ENCODE measurements around the gene DNALI1. TPM values are rescaled to one million over a fixed set of nuclear protein-coding genes. Genes with fewer than 3 reads are reported as not detected.

The DNALI1 gene
- total and polyA plus RNA-seq, 2 experiments from 2014 or later: 11.5 to 38.8 TPM

- Histone ChIP-seq H3K9me2 (replicated peaks; ENCODE audit: insufficient read depth) (no peaks in the 10 kb centered on the region), H2AFZ (peak within 1 kb of the TSS; percentile 43), H3K9me3 (ENCODE audit: low read depth) (no peaks in the 10 kb centered on the region), H3K79me2 (peaks cover 40% of the 10 kb centered on the region), H3K4me3 (peak within 1 kb of the TSS; percentile 43), H3K27ac (peak within 1 kb of the TSS; percentile 85), H3K36me3 (replicated peaks; ENCODE audit: insufficient read depth, low read depth) (no peaks in the 10 kb centered on the region), H4K20me1 (ENCODE audit: insufficient read depth, poor library complexity, severe bottlenecking) (peaks cover 6% of the 10 kb centered on the region), H3K4me2 (peak within 1 kb of the TSS; percentile 88), H3K27me3 (no peaks in the 10 kb centered on the region), H3K4me1 (ENCODE audit: insufficient read depth) (peaks cover 16% of the 10 kb centered on the region)
- no peak for TF ChIP-seq EZH2phosphoT487 (IDR thresholded peaks at IDR 0.05; ENCODE audit: low read depth, severe bottlenecking, unreplicated experiment)
- TF ChIP-seq CTCF (IDR thresholded peaks at IDR 0.05; ENCODE audit: poor library complexity): no peak
- no peak for TF ChIP-seq EZH2 (IDR thresholded peaks at IDR 0.05; ENCODE audit: borderline replicate concordance)
- 17% methylated on average over 42 of the region's 54 CpGs for WGBS (ENCODE audit: low lambda C conversion rate, missing lambda C conversion rate)
- peak; percentile 96 for DNase-seq (ENCODE audit: low spot score)
These were observed 2.6 kb upstream of the DNALI1 start, which contains the start of gene SNIP1 for GRCh38 chr1:37553927-37554808. Gene SNIP1 (minus strand): TSS chr1:37554293. CDS start chr1:37554229, 64 bp downstream.

- peaks cover 3% of the 10 kb centered on the region for H4K20me1 ChIP-seq (ENCODE audit: insufficient read depth, poor library complexity, severe bottlenecking)
- TF ChIP-seq EZH2phosphoT487 (IDR thresholded peaks at IDR 0.05; ENCODE audit: low read depth, severe bottlenecking, unreplicated experiment) (no peak), CTCF (IDR thresholded peaks at IDR 0.05; ENCODE audit: poor library complexity) (no peak), EZH2 (IDR thresholded peaks at IDR 0.05; ENCODE audit: borderline replicate concordance) (no peak)
- no peaks in the 10 kb centered on the region for H3K27me3 ChIP-seq
- peaks cover 21% of the 10 kb centered on the region for H3K79me2 ChIP-seq
- no peaks in the 10 kb centered on the region for H3K9me2 ChIP-seq (replicated peaks; ENCODE audit: insufficient read depth)
- H3K4me3 ChIP-seq: peak overlapping the region; percentile 72
- H3K9me3 ChIP-seq (ENCODE audit: low read depth): no peaks in the 10 kb centered on the region
- peak overlapping the region; percentile 88 for H3K4me2 ChIP-seq
- H3K36me3 ChIP-seq (replicated peaks; ENCODE audit: insufficient read depth, low read depth): no peaks in the 10 kb centered on the region
- H3K4me1 ChIP-seq (ENCODE audit: insufficient read depth): peaks cover 32% of the 10 kb centered on the region
- 96% methylated on average over 3 of the region's 3 CpGs for WGBS (ENCODE audit: low lambda C conversion rate, missing lambda C conversion rate)
- peak overlapping the region; percentile 67 for H3K27ac ChIP-seq
- no peak for DNase-seq (ENCODE audit: low spot score)
- H2AFZ ChIP-seq: peak overlapping the region; percentile 85
These were observed 662 bp downstream of the DNALI1 start for GRCh38 chr1:37557402-37557801.

- Histone ChIP-seq H3K4me3 (no peak overlapping the region), H3K27me3 (no peaks in the 10 kb centered on the region), H4K20me1 (ENCODE audit: insufficient read depth, poor library complexity, severe bottlenecking) (no peaks in the 10 kb centered on the region), H3K4me1 (ENCODE audit: insufficient read depth) (peaks cover 32% of the 10 kb centered on the region), H3K4me2 (no peak overlapping the region), H2AFZ (no peak overlapping the region), H3K79me2 (peaks cover 11% of the 10 kb centered on the region), H3K9me3 (ENCODE audit: low read depth) (no peaks in the 10 kb centered on the region), H3K9me2 (replicated peaks; ENCODE audit: insufficient read depth) (no peaks in the 10 kb centered on the region), H3K27ac (no peak overlapping the region), H3K36me3 (replicated peaks; ENCODE audit: insufficient read depth, low read depth) (no peaks in the 10 kb centered on the region)
- 100% methylated on average over 1 of the region's 1 CpG for WGBS (ENCODE audit: low lambda C conversion rate, missing lambda C conversion rate)
- TF ChIP-seq CTCF (IDR thresholded peaks at IDR 0.05; ENCODE audit: poor library complexity) (no peak), EZH2 (IDR thresholded peaks at IDR 0.05; ENCODE audit: borderline replicate concordance) (no peak), EZH2phosphoT487 (IDR thresholded peaks at IDR 0.05; ENCODE audit: low read depth, severe bottlenecking, unreplicated experiment) (no peak)
- DNase-seq (ENCODE audit: low spot score): no peak
These were observed 1.7 kb downstream of the DNALI1 start for GRCh38 chr1:37558411-37558810.

Data from hepatocyte (in vitro differentiated cells).